K562 (cell line): ENCODE data around the gene MYCL. TPM values are rescaled to one million over a fixed set of nuclear protein-coding genes. Genes with fewer than 3 reads are reported as not detected.

Experiments used
- CBFA2T3 ChIP-seq: fragments of 450-650 bp; IDR thresholded peaks from 2 replicates; pipeline ENCODE4 v1.6.1; 2017
- CEBPG ChIP-seq, 3 experiments: fragments of 200-800 bp in 1 of 3; sonication (Bioruptor generic) in 1 of 3; sonication (generic) in 1 of 3; formaldehyde crosslinking in 1 of 3; IDR thresholded peaks in 2 of 3; conservative IDR thresholded peaks in 1 of 3; 2 replicates each; pipeline versions ENCODE4 v1.6.1 to v1.8.0; 2016 to 2022; ENCODE audit warnings: missing compliant biosample characterization in 2 of 3, missing genetic modification characterization in 2 of 3, mild to moderate bottlenecking in 1 of 3, missing genetic modification reagents in 1 of 3
- ESRRA ChIP-seq: fragments of 450-650 bp; IDR thresholded peaks from 2 replicates; pipeline ENCODE4 v1.6.1; 2014; ENCODE audit warnings: low read depth, mild to moderate bottlenecking, moderate library complexity, borderline replicate concordance
- KDM1A ChIP-seq, 2 experiments: fragments of 450-650 bp; IDR thresholded peaks; 2 replicates each; pipeline ENCODE4 v1.6.1; 2016; ENCODE audit warnings: mild to moderate bottlenecking in 2 of 2
- KLF16 ChIP-seq: IDR thresholded peaks from 2 replicates; pipeline ENCODE4 v1.6.1; 2016; ENCODE audit warnings: antibody characterized with exemption
- NCOA6 ChIP-seq: fragments of 450-650 bp; IDR thresholded peaks from 2 replicates; pipeline ENCODE4 v1.6.1; 2017; ENCODE audit warnings: mild to moderate bottlenecking
- NKRF ChIP-seq: fragments of 450-650 bp; IDR thresholded peaks from 2 replicates; pipeline ENCODE4 v1.6.1; 2016; ENCODE audit warnings: borderline replicate concordance
- SREBF2 ChIP-seq: sonication (generic); formaldehyde crosslinking; IDR thresholded peaks from 2 replicates; pipeline ENCODE4 v1.4.0; 2020; ENCODE audit warnings: mild to moderate bottlenecking, missing genetic modification reagents
- TAF1 ChIP-seq: IDR thresholded peaks from 2 replicates; pipeline ENCODE4 v1.6.1; 2011; ENCODE audit warnings: mild to moderate bottlenecking, low read length, moderate library complexity; ENCODE audit not compliant: insufficient read depth, control insufficient read depth, severe bottlenecking; ENCODE audit errors: extremely low read depth
- TBP ChIP-seq: optimal IDR thresholded peaks from 2 replicates; pipeline ENCODE3; 2011; ENCODE audit warnings: low read depth, low read length, improper control_type of control experiment
- TSC22D4 ChIP-seq: fragments of 450-650 bp; IDR thresholded peaks from 2 replicates; pipeline ENCODE4 v1.6.1; 2016; ENCODE audit warnings: missing genetic modification characterization, missing biosample characterization, control low read depth
- ZKSCAN1 ChIP-seq: fragments of 150-350 bp; IDR thresholded peaks from 2 replicates; pipeline ENCODE4 v1.6.1; 2016; ENCODE audit warnings: low read depth, low read length
- ZNF174 ChIP-seq: fragments of 250-450 bp; sonication (Bioruptor Pico); IDR thresholded peaks from 2 replicates; pipeline ENCODE4 v1.4.0; 2020; ENCODE audit warnings: mild to moderate bottlenecking
- polyA plus RNA-seq, 8 experiments: library from polyadenylated mRNA; depleted of rRNA in 4 of 8; stranded (reverse) in 5 of 8; unstranded in 3 of 8; fragments of >200 nt; fragmentation: Nextera tagmentation in 2 of 8; fragmentation: Illumina TruSeq in 1 of 8; extraction: Ambion mirVana in 2 of 8; extraction: Trizol in 1 of 8; gene quantifications; 2 replicates each; pipeline versions ENCODE4 v1.2.1 to v1.2.3, GENCODE V29; 2011 to 2014; ENCODE audit warnings: inconsistent platforms in 1 of 8, missing spikeins in 1 of 8
- total RNA-seq, 7 experiments: library from RNA; depleted of rRNA in 6 of 7; stranded (reverse); fragments of >200 nt in 6 of 7; fragmentation: Illumina TruSeq in 2 of 7; extraction: Trizol in 2 of 7; gene quantifications; 2 replicates each; pipeline versions ENCODE4 v1.2.1 to v1.2.3, GENCODE V29; 2011 to 2021; ENCODE audit warnings: low replicate concordance in 1 of 7
- TF ChIP-seq, protein P1 (sequence below): fragments of 250-450 bp; sonication (Bioruptor Pico); IDR thresholded peaks from 2 replicates; pipeline ENCODE4 v1.8.0; 2021; ENCODE audit warnings: mild to moderate bottlenecking, moderate library complexity
- TF ChIP-seq, protein P2 (sequence below): fragments of 450-650 bp; IDR thresholded peaks from 2 replicates; pipeline ENCODE4 v1.6.1; 2017; ENCODE audit warnings: mild to moderate bottlenecking, moderate library complexity
- TF ChIP-seq, protein P3 (sequence below): fragments of 150-350 bp; IDR thresholded peaks from 2 replicates; pipeline ENCODE4 v1.6.1; 2014; ENCODE audit warnings: low read depth, mild to moderate bottlenecking, low read length, borderline replicate concordance
- TF ChIP-seq, protein P4 (sequence below): fragments of 250-450 bp; sonication (Bioruptor Pico); IDR thresholded peaks from 2 replicates; pipeline ENCODE4 v1.5.0; 2021

The MYCL gene
- total and polyA plus RNA-seq, 9 of the 15 experiments (the other 6 are each of a cell fraction or from before 2014, with no cell fraction given) = 3.5 to 22.0 (median 12.8) TPM

- TF ChIP-seq, protein P1, sequence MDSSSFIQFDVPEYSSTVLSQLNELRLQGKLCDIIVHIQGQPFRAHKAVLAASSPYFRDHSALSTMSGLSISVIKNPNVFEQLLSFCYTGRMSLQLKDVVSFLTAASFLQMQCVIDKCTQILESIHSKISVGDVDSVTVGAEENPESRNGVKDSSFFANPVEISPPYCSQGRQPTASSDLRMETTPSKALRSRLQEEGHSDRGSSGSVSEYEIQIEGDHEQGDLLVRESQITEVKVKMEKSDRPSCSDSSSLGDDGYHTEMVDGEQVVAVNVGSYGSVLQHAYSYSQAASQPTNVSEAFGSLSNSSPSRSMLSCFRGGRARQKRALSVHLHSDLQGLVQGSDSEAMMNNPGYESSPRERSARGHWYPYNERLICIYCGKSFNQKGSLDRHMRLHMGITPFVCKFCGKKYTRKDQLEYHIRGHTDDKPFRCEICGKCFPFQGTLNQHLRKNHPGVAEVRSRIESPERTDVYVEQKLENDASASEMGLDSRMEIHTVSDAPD = no peak
- TF ChIP-seq, protein P2, sequence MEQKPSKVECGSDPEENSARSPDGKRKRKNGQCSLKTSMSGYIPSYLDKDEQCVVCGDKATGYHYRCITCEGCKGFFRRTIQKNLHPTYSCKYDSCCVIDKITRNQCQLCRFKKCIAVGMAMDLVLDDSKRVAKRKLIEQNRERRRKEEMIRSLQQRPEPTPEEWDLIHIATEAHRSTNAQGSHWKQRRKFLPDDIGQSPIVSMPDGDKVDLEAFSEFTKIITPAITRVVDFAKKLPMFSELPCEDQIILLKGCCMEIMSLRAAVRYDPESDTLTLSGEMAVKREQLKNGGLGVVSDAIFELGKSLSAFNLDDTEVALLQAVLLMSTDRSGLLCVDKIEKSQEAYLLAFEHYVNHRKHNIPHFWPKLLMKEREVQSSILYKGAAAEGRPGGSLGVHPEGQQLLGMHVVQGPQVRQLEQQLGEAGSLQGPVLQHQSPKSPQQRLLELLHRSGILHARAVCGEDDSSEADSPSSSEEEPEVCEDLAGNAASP = no peak
- TF ChIP-seq TBP = peak; percentile 17
- no peak for TF ChIP-seq SREBF2 (CRISPR knock-in tag)
- no peak for TF ChIP-seq ZNF174 (CRISPR knock-in tag)
- TF ChIP-seq ESRRA = 0 out of 2 replicates have a peak, but pooled peaks have one; percentile 18
- TF ChIP-seq TAF1 = no peak
- TF ChIP-seq KLF16 = peak; percentile 82
- no peak for TF ChIP-seq ZKSCAN1
- TF ChIP-seq CBFA2T3 = peak; percentile 97
- no peak for TF ChIP-seq CEBPG (CRISPR knock-in tag; IDR thresholded peaks at IDR 0.05)
- TF ChIP-seq CEBPG (tag; conservative IDR thresholded peaks at IDR 0.05 in 1 of 2, IDR thresholded peaks at IDR 0.05 in 1 of 2) = no peak
- TF ChIP-seq, protein P3, sequence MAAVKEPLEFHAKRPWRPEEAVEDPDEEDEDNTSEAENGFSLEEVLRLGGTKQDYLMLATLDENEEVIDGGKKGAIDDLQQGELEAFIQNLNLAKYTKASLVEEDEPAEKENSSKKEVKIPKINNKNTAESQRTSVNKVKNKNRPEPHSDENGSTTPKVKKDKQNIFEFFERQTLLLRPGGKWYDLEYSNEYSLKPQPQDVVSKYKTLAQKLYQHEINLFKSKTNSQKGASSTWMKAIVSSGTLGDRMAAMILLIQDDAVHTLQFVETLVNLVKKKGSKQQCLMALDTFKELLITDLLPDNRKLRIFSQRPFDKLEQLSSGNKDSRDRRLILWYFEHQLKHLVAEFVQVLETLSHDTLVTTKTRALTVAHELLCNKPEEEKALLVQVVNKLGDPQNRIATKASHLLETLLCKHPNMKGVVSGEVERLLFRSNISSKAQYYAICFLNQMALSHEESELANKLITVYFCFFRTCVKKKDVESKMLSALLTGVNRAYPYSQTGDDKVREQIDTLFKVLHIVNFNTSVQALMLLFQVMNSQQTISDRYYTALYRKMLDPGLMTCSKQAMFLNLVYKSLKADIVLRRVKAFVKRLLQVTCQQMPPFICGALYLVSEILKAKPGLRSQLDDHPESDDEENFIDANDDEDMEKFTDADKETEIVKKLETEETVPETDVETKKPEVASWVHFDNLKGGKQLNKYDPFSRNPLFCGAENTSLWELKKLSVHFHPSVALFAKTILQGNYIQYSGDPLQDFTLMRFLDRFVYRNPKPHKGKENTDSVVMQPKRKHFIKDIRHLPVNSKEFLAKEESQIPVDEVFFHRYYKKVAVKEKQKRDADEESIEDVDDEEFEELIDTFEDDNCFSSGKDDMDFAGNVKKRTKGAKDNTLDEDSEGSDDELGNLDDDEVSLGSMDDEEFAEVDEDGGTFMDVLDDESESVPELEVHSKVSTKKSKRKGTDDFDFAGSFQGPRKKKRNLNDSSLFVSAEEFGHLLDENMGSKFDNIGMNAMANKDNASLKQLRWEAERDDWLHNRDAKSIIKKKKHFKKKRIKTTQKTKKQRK = no peak
- TF ChIP-seq, protein P4, sequence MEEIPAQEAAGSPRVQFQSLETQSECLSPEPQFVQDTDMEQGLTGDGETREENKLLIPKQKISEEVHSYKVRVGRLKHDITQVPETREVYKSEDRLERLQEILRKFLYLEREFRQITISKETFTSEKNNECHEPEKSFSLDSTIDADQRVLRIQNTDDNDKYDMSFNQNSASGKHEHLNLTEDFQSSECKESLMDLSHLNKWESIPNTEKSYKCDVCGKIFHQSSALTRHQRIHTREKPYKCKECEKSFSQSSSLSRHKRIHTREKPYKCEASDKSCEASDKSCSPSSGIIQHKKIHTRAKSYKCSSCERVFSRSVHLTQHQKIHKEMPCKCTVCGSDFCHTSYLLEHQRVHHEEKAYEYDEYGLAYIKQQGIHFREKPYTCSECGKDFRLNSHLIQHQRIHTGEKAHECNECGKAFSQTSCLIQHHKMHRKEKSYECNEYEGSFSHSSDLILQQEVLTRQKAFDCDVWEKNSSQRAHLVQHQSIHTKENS (CRISPR knock-in tag) = no peak
- TF ChIP-seq TSC22D4 = no peak
- TF ChIP-seq KDM1A (IDR thresholded peaks at IDR 0.05) = peak; percentile 88 to 94
- TF ChIP-seq NCOA6 = no peak
- TF ChIP-seq NKRF = no peak; the same call in 1 of the 2 replicates
These were observed 8.8 kb downstream of the MYCL start (continued) for GRCh38 chr1:39892601-39893595.
